Astrocyte (in vitro differentiated cells and primary cell): ENCODE results near the gene PLXND1. TPM values are rescaled to one million over a fixed set of nuclear protein-coding genes. Genes with fewer than 3 reads are reported as not detected.

ENCODE experiments used
- DNase-seq: peaks from one replicate; pipeline ENCODE4 v3.0.0-alpha.2; 2010; ENCODE audit warnings: low read depth
- FAIRE-seq: peaks from 2 replicates; lab custom pipeline; 2011; peaks lifted over from hg19 to GRCh38; lab: Jason Lieb, UNC
- H2AFZ ChIP-seq: 2 replicates; pipeline ENCODE4 v1.6.0; 2012; ENCODE audit warnings: low read depth, low read length, inconsistent platforms
- H3K27ac ChIP-seq: 2 replicates; pipeline ENCODE4 v1.5.1; 2011; ENCODE audit warnings: low read depth, low read length, inconsistent platforms
- H3K27me3 ChIP-seq: 2 replicates; pipeline ENCODE4 v1.6.0; 2011; ENCODE audit warnings: low read length, inconsistent platforms; ENCODE audit not compliant: insufficient read depth
- H3K36me3 ChIP-seq: 2 replicates; pipeline ENCODE4 v1.5.1; 2011; ENCODE audit warnings: low read length, inconsistent platforms; ENCODE audit not compliant: insufficient read depth
- H3K4me1 ChIP-seq: 2 replicates; pipeline ENCODE4 v1.5.1; 2011; ENCODE audit warnings: low read length, inconsistent platforms; ENCODE audit not compliant: insufficient read depth
- H3K4me2 ChIP-seq: 2 replicates; pipeline ENCODE4 v1.6.0; 2012; ENCODE audit warnings: low read length, inconsistent platforms
- H3K4me3 ChIP-seq: 2 replicates; pipeline ENCODE4 v1.5.1; 2011; ENCODE audit warnings: low read depth, mild to moderate bottlenecking, low read length, inconsistent platforms; ENCODE audit not compliant: insufficient read depth
- H3K79me2 ChIP-seq: 2 replicates; pipeline ENCODE4 v1.6.0; 2012; ENCODE audit warnings: mild to moderate bottlenecking, low read length, inconsistent platforms; ENCODE audit not compliant: insufficient read depth
- H3K9ac ChIP-seq: 2 replicates; pipeline ENCODE4 v1.6.0; 2012; ENCODE audit warnings: mild to moderate bottlenecking, low read length, inconsistent platforms
- H3K9me3 ChIP-seq: 2 replicates; pipeline ENCODE4 v1.5.1; 2012; ENCODE audit warnings: low read depth, mild to moderate bottlenecking, low read length, inconsistent platforms; ENCODE audit not compliant: insufficient read depth
- H4K20me1 ChIP-seq: 2 replicates; pipeline ENCODE4 v1.6.0; 2012; ENCODE audit warnings: low read length, inconsistent platforms; ENCODE audit not compliant: insufficient read depth
- H3K27ac Mint-ChIP-seq: one replicate; pipeline ENCODE4 v1.8.0; 2021; ENCODE audit warnings: mild to moderate bottlenecking, mixed read lengths; ENCODE audit not compliant: unreplicated experiment
- H3K27me3 Mint-ChIP-seq: one replicate; pipeline ENCODE4 v1.8.0; 2021; ENCODE audit warnings: low read depth, mixed read lengths; ENCODE audit not compliant: unreplicated experiment
- H3K36me3 Mint-ChIP-seq: one replicate; pipeline ENCODE4 v1.8.0; 2021; ENCODE audit warnings: low read depth, mixed read lengths; ENCODE audit not compliant: unreplicated experiment
- H3K4me1 Mint-ChIP-seq: one replicate; pipeline ENCODE4 v1.8.0; 2021; ENCODE audit warnings: low read depth, mixed read lengths; ENCODE audit not compliant: unreplicated experiment
- H3K4me3 Mint-ChIP-seq: one replicate; pipeline ENCODE4 v1.8.0; 2021; ENCODE audit warnings: mild to moderate bottlenecking, moderate library complexity, mixed read lengths; ENCODE audit not compliant: unreplicated experiment
- H3K9me3 Mint-ChIP-seq: one replicate; pipeline ENCODE4 v1.8.0; 2021; ENCODE audit warnings: mild to moderate bottlenecking, mixed read lengths; ENCODE audit not compliant: unreplicated experiment
- EZH2 ChIP-seq: IDR thresholded peaks from 2 replicates; pipeline ENCODE4 v1.6.1; 2012; ENCODE audit warnings: mild to moderate bottlenecking, low read length, inconsistent platforms; ENCODE audit not compliant: insufficient read depth
- total RNA-seq: library from RNA; stranded (reverse); gene quantifications from 2 replicates; pipeline ENCODE4 v1.2.1, GENCODE V29; 2021
- TF ChIP-seq, protein P1 (sequence below): IDR thresholded peaks from 2 replicates; pipeline ENCODE4 v1.5.1; 2011; ENCODE audit warnings: low read depth, mild to moderate bottlenecking, inconsistent platforms, low read length, moderate library complexity; ENCODE audit not compliant: insufficient read depth

PLXND1 gene
- total RNA-seq, 1 donor from 2014 or later = 184 TPM

DNA sequence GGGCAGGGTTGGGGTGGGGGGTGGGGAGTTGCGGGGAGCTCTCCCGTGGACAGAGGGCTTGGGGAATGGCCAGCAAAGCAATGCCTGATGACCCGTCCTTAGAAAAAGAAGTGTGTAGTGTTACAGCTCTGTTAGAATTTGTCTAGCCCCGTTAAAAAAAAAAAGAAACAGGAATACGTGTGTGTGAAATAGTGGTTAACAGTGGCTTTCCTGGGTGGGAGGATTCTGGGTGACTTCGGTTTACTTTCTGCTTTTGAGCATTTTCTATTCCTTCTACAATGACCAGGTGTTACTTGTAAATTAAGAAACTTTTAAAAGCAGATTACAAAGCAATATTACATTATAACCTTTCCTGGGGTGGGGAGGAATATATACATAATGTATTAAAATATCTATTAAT lies 38.5 kb downstream of the PLXND1 start:
- Histone ChIP-seq H3K9me3 (no peaks in the 10 kb centered on the region), H3K4me3 (no peak overlapping the region), H3K9ac (no peak overlapping the region), H3K27ac (no peak overlapping the region), H3K27me3 (no peaks in the 10 kb centered on the region), H4K20me1 (no peaks in the 10 kb centered on the region), H2AFZ (no peak overlapping the region), H3K36me3 (peaks cover 4% of the 10 kb centered on the region), H3K4me2 (no peak overlapping the region), H3K4me1 (no peaks in the 10 kb centered on the region), H3K79me2 (no peaks in the 10 kb centered on the region)
- no peak overlapping the region for H3K27ac Mint-ChIP-seq
- FAIRE-seq = no peak
- H3K36me3 Mint-ChIP-seq = peaks cover 13% of the 10 kb centered on the region
- no peak overlapping the region for H3K4me3 Mint-ChIP-seq
- H3K27me3 Mint-ChIP-seq = no peaks in the 10 kb centered on the region
- DNase-seq = no peak
- TF ChIP-seq, protein P1, sequence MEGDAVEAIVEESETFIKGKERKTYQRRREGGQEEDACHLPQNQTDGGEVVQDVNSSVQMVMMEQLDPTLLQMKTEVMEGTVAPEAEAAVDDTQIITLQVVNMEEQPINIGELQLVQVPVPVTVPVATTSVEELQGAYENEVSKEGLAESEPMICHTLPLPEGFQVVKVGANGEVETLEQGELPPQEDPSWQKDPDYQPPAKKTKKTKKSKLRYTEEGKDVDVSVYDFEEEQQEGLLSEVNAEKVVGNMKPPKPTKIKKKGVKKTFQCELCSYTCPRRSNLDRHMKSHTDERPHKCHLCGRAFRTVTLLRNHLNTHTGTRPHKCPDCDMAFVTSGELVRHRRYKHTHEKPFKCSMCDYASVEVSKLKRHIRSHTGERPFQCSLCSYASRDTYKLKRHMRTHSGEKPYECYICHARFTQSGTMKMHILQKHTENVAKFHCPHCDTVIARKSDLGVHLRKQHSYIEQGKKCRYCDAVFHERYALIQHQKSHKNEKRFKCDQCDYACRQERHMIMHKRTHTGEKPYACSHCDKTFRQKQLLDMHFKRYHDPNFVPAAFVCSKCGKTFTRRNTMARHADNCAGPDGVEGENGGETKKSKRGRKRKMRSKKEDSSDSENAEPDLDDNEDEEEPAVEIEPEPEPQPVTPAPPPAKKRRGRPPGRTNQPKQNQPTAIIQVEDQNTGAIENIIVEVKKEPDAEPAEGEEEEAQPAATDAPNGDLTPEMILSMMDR = no peak
- no peak for TF ChIP-seq EZH2
- H3K4me1 Mint-ChIP-seq = no peaks in the 10 kb centered on the region
- no peaks in the 10 kb centered on the region for H3K9me3 Mint-ChIP-seq

DNA sequence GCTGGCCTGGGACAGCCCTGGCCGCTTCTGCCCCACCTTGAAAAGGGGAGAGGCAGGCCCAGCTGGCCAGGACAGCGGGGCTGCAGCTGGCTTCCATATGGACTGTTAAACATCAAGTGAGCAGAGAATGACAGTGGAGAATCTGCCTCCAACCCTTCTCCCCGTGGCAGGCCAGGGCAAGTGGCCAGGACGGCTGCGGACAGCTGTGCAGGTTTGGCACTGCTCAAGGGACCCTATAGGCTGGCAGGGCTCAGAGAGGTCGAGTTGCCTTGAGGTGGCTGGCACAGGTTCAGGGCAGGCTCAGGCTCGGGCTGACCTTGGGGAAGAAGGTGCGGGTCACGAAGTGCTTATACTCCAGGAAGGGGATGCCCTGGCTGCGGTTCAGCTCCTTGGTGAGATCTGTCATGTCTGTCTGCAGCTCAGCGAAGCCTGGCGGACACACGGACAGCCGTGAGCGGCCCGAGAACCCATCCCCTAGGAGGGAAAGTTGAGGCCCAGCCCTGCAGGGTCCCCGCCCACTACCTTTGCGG lies 39.2 kb downstream of the PLXND1 start:
- Histone ChIP-seq H3K4me1 (no peaks in the 10 kb centered on the region), H3K9me3 (no peaks in the 10 kb centered on the region), H3K4me2 (no peak overlapping the region), H3K27me3 (no peaks in the 10 kb centered on the region), H4K20me1 (no peaks in the 10 kb centered on the region), H3K36me3 (peaks cover 4% of the 10 kb centered on the region), H2AFZ (no peak overlapping the region), H3K9ac (no peak overlapping the region), H3K79me2 (no peaks in the 10 kb centered on the region), H3K4me3 (no peak overlapping the region), H3K27ac (no peak overlapping the region)
- H3K9me3 Mint-ChIP-seq = no peaks in the 10 kb centered on the region
- no peaks in the 10 kb centered on the region for H3K4me1 Mint-ChIP-seq
- no peak for FAIRE-seq
- no peak for DNase-seq
- no peak overlapping the region for H3K27ac Mint-ChIP-seq
- TF ChIP-seq, protein P1 = no peak
- no peak for TF ChIP-seq EZH2
- H3K4me3 Mint-ChIP-seq = no peak overlapping the region
- H3K27me3 Mint-ChIP-seq = no peaks in the 10 kb centered on the region
- peaks cover 13% of the 10 kb centered on the region for H3K36me3 Mint-ChIP-seq

DNA sequence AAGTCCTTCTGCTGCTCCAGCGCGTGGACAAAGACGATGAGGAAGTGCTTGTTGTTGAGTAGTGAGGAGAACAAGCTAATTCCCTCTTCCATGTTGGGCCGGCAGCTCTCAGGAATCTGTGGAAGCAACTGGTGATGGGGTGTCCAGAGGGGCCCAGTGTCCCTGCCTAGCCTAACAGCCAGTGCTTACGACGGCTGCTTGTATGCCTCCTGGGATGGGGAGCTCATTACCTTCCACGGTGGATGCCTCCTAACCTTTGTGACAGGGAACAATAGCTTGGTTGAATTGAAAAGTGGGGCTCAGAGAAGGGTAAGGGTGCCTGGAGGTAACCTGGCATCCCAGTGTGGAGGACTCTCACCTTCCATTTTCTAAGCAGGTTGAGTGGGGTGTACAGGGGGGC lies 40.6 kb downstream of the PLXND1 start:
- H3K4me1 Mint-ChIP-seq = peaks cover under 1% of the 10 kb centered on the region
- Histone ChIP-seq H4K20me1 (no peaks in the 10 kb centered on the region), H3K9me3 (no peaks in the 10 kb centered on the region), H3K9ac (no peak overlapping the region), H3K27me3 (no peaks in the 10 kb centered on the region), H2AFZ (no peak overlapping the region), H3K4me1 (peaks cover 9% of the 10 kb centered on the region), H3K36me3 (peaks cover 4% of the 10 kb centered on the region), H3K4me2 (no peak overlapping the region), H3K79me2 (no peaks in the 10 kb centered on the region), H3K27ac (no peak overlapping the region), H3K4me3 (no peak overlapping the region)
- H3K36me3 Mint-ChIP-seq = peaks cover 9% of the 10 kb centered on the region
- DNase-seq (no peak), FAIRE-seq (no peak)
- H3K4me3 Mint-ChIP-seq = no peak overlapping the region
- no peaks in the 10 kb centered on the region for H3K9me3 Mint-ChIP-seq
- TF ChIP-seq EZH2 = no peak
- TF ChIP-seq, protein P1 = no peak
- H3K27ac Mint-ChIP-seq = no peak overlapping the region
- H3K27me3 Mint-ChIP-seq = no peaks in the 10 kb centered on the region
